ENCODE measurements around the gene MOK. TPM values are rescaled to one million over a fixed set of nuclear protein-coding genes. Genes with fewer than 3 reads are reported as not detected.

Gene MOK
- total RNA-seq, 2 experiments from 2014 or later, result 6.2 to 6.6 TPM

- H3K27me3 Mint-ChIP-seq, result no peaks in the 10 kb centered on the region
- DNase-seq, result no peak
- ATAC-seq, result no peak
- no peak overlapping the region for H3K4me3 Mint-ChIP-seq
- TF ChIP-seq, protein P1, sequence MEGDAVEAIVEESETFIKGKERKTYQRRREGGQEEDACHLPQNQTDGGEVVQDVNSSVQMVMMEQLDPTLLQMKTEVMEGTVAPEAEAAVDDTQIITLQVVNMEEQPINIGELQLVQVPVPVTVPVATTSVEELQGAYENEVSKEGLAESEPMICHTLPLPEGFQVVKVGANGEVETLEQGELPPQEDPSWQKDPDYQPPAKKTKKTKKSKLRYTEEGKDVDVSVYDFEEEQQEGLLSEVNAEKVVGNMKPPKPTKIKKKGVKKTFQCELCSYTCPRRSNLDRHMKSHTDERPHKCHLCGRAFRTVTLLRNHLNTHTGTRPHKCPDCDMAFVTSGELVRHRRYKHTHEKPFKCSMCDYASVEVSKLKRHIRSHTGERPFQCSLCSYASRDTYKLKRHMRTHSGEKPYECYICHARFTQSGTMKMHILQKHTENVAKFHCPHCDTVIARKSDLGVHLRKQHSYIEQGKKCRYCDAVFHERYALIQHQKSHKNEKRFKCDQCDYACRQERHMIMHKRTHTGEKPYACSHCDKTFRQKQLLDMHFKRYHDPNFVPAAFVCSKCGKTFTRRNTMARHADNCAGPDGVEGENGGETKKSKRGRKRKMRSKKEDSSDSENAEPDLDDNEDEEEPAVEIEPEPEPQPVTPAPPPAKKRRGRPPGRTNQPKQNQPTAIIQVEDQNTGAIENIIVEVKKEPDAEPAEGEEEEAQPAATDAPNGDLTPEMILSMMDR (IDR thresholded peaks at IDR 0.05), result no peak
- peaks cover 24% of the 10 kb centered on the region for H3K36me3 Mint-ChIP-seq (ENCODE audit: low read depth)
- intact Hi-C loops (cut with micrococcal nuclease), result no loop called here
- ChIA-PET POLR2A (no interaction called here), CTCF (no interaction called here)
- H3K4me1 Mint-ChIP-seq (ENCODE audit: low read depth), result peaks cover 46% of the 10 kb centered on the region
- no peak overlapping the region for H3K27ac Mint-ChIP-seq
- H3K9me3 Mint-ChIP-seq, result no peaks in the 10 kb centered on the region
These were observed 101.6 kb downstream of the MOK start for GRCh38 chr14:102203382-102203781.

DNA sequence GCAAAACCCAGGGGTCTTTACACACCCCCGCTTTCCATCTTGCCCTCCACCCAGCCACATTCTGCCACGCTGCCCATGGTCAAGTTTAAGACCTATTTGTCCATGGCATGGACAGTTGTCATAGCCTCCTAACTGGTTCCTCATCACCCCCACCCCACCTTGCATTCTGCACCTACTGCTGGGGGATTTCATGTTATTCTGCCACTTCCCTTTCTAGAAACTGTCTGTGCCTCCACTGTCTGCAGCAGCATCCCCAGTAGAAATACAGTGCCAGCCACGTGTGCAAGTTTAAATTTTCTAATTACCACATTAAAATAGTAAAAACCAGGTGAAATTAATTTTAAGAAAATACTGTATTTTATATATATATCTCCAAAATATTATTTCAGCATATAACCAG, 102.0 kb downstream of the MOK start:
- no peaks in the 10 kb centered on the region for H3K9me3 Mint-ChIP-seq
- peaks cover 26% of the 10 kb centered on the region for H3K36me3 Mint-ChIP-seq (ENCODE audit: low read depth)
- H3K27ac Mint-ChIP-seq, result no peak overlapping the region
- no peak overlapping the region for H3K4me3 Mint-ChIP-seq
- intact Hi-C loops (cut with micrococcal nuclease), result no loop called here
- peaks cover 48% of the 10 kb centered on the region for H3K4me1 Mint-ChIP-seq (ENCODE audit: low read depth)
- DNase-seq (no peak), ATAC-seq (no peak)
- ChIA-PET POLR2A (no interaction called here), CTCF (no interaction called here)
- no peaks in the 10 kb centered on the region for H3K27me3 Mint-ChIP-seq
- TF ChIP-seq, protein P1 (IDR thresholded peaks at IDR 0.05), result no peak

DNA sequence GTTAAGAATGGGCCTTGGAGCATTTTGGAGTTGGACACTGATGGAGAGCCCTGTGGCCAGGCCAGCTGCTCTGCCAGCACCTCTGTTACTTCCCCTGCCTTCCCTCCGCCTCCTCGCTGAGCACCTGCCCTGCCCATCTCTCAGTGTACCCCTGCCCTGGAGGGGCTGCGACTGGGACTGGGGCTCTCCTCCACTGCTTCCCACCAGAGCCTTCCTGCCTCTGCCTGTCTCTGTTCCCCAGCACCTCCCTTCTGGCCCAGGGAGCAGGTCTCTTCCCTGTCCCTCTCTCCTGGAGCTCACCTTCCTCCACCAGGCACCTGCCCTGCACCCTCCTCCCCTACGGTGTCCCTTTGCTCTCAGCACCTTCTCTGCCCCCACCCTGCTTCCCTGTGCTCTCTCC, 103.2 kb downstream of the MOK start:
- ChIA-PET POLR2A (interaction anchor here (0.8 to 1.0 kb wide), 3 partner anchors 17 to 63 kb away, joined by 3 read pairs; no protein-coding TSS in a partner anchor), CTCF (interaction anchor here (1.2 to 1.5 kb wide), 2 partner anchors 13 to 16 kb away, joined by 3 read pairs; no protein-coding TSS in a partner anchor)
- Mint-ChIP-seq H3K36me3 (ENCODE audit: low read depth) (peaks cover 37% of the 10 kb centered on the region), H3K9me3 (no peaks in the 10 kb centered on the region), H3K4me1 (ENCODE audit: low read depth) (peaks cover 59% of the 10 kb centered on the region), H3K27ac (peak overlapping the region; percentile 69), H3K4me3 (no peak overlapping the region), H3K27me3 (no peaks in the 10 kb centered on the region)
- TF ChIP-seq, protein P1 (IDR thresholded peaks at IDR 0.05), result no peak
- intact Hi-C loops (cut with micrococcal nuclease), result no loop called here
- DNase-seq, result no peak
- no peak for ATAC-seq

DNA sequence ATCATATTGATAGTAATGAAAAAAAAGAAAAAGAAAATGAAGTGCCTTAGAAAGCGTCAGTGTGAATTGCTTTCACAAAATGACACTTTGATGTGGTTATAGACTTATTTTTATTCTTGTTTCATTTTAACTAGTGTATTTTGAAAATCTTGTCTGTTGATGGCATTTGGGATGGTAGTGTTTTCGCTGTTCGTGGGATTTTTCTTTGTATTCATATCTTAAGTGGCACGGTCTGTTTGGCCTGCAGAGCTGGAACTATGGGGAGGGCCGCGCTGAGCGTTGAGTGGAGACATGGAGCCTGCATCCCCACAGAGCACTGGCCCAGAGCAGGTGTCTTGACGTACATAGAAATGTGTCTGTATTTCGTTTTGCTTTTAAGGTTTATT, 103.6 kb downstream of the MOK start:
- POLR2A ChIA-PET, result interaction anchor here (0.9 to 1.0 kb wide), 2 partner anchors 17 to 55 kb away, joined by 3 read pairs; no protein-coding TSS in a partner anchor
- Mint-ChIP-seq H3K4me1 (ENCODE audit: low read depth) (peaks cover 63% of the 10 kb centered on the region), H3K9me3 (no peaks in the 10 kb centered on the region), H3K27ac (peak overlapping the region; percentile 69), H3K27me3 (no peaks in the 10 kb centered on the region), H3K36me3 (ENCODE audit: low read depth) (peaks cover 39% of the 10 kb centered on the region), H3K4me3 (peak overlapping the region; percentile 20)
- DNase-seq (peak; percentile 43), ATAC-seq (peak; percentile 55)
- intact Hi-C loops (cut with micrococcal nuclease), result no loop called here
- TF ChIP-seq, protein P1 (IDR thresholded peaks at IDR 0.05), result no peak
- CTCF ChIA-PET, result interaction anchor here (1.1 to 1.5 kb wide), 3 partner anchors 14 to 18 kb away, joined by 3 read pairs; no protein-coding TSS in a partner anchor

- POLR2A ChIA-PET, result no interaction called here
- H3K4me3 Mint-ChIP-seq, result peak overlapping the region; percentile 20
These were observed 104.1 kb downstream of the MOK start for GRCh38 chr14:102200690-102201352.

More at GRCh38 chr14:102200690-102201352, 104.1 kb downstream of the MOK start:
- H3K27me3 Mint-ChIP-seq, result no peaks in the 10 kb centered on the region
- ATAC-seq, result peak; percentile 38
- intact Hi-C loops (cut with micrococcal nuclease), result no loop called here
- peak overlapping the region; percentile 69 for H3K27ac Mint-ChIP-seq
- peaks cover 68% of the 10 kb centered on the region for H3K4me1 Mint-ChIP-seq (ENCODE audit: low read depth)
- DNase-seq, result peak; percentile 24
- no peaks in the 10 kb centered on the region for H3K9me3 Mint-ChIP-seq
- CTCF ChIA-PET, result interaction anchor here (1.1 to 1.5 kb wide), 3 partner anchors 14 to 18 kb away, joined by 3 read pairs; no protein-coding TSS in a partner anchor
- TF ChIP-seq, protein P1 (IDR thresholded peaks at IDR 0.05), result no peak
- H3K36me3 Mint-ChIP-seq (ENCODE audit: low read depth), result peaks cover 41% of the 10 kb centered on the region
